GM23338 (cell line): ENCODE results near the gene KCNA4.

Source experiments
- CREB1 ChIP-seq: fragments of 250-450 bp; sonication (Bioruptor Pico); IDR thresholded peaks from 2 replicates; pipeline ENCODE4 v1.5.0; 2020; ENCODE audit warnings: low read depth, mild to moderate bottlenecking, moderate library complexity
- EZH2 ChIP-seq: fragments of 200-600 bp; sonication (generic); IDR thresholded peaks from one replicate; pipeline ENCODE4 v1.8.0; 2017; ENCODE audit warnings: antibody characterized with exemption, mild to moderate bottlenecking, low read depth; ENCODE audit not compliant: unreplicated experiment
- EZH2phosphoT487 ChIP-seq: fragments of 200-600 bp; sonication (generic); IDR thresholded peaks from one replicate; pipeline ENCODE4 v1.8.1; 2018; ENCODE audit warnings: antibody characterized with exemption; ENCODE audit not compliant: unreplicated experiment
- JUNB ChIP-seq: IDR thresholded peaks from one replicate; pipeline ENCODE4 v1.6.1; 2016; ENCODE audit warnings: antibody characterized with exemption; ENCODE audit not compliant: unreplicated experiment
- NANOG ChIP-seq: IDR thresholded peaks from 2 replicates; pipeline ENCODE4 v1.6.1; 2016; ENCODE audit warnings: antibody characterized with exemption, borderline replicate concordance
- POLR2AphosphoS5 ChIP-seq: IDR thresholded peaks from 2 replicates; pipeline ENCODE4 v1.6.1; 2016; ENCODE audit warnings: antibody characterized with exemption, low read depth
- ZNF114 ChIP-seq: fragments of 250-450 bp; sonication (Bioruptor Pico); IDR thresholded peaks from 2 replicates; pipeline ENCODE4 v1.5.0; 2020; ENCODE audit warnings: mild to moderate bottlenecking, moderate library complexity
- ZNF331 ChIP-seq: fragments of 250-450 bp; sonication (Bioruptor Pico); IDR thresholded peaks from 2 replicates; pipeline ENCODE4 v1.5.0; 2020; ENCODE audit warnings: low read depth, mild to moderate bottlenecking, moderate library complexity
- TF ChIP-seq, protein P1 (sequence below), 2 experiments: fragments of 200-600 bp in 1 of 2; sonication (generic) in 1 of 2; conservative IDR thresholded peaks; 2 replicates each; pipeline versions ENCODE4 v1.5.1 to v1.6.1; 2016 to 2017; ENCODE audit warnings: antibody characterized with exemption in 2 of 2, low read depth in 2 of 2, mild to moderate bottlenecking in 2 of 2, moderate library complexity in 1 of 2
- TF ChIP-seq, protein P2 (sequence below): IDR thresholded peaks from one replicate; pipeline ENCODE4 v1.6.1; 2018; ENCODE audit warnings: antibody characterized with exemption; ENCODE audit not compliant: unreplicated experiment
- TF ChIP-seq, protein P3 (sequence below): IDR thresholded peaks from 2 replicates; pipeline ENCODE4 v1.6.1; 2016; ENCODE audit warnings: antibody characterized with exemption

DNA sequence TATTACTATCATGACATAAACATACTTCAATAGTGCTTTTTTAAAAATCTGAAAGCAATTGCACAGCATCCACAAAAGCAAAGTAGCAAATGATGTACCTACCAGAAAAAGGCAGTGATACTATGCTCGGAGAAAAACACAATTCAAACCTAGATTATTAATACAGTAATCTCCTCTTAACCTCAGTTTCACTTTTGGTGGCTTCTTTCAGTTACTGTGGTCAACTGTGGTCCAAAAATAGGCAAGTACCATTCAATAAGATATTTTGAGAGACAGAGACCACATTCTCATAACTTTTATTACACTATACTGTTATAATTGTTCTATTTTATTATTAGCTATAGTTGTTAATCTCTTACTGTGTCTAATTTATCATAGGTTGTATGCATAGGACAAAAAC is 20.8 kb downstream of the KCNA4 start:
- TF ChIP-seq, protein P1, sequence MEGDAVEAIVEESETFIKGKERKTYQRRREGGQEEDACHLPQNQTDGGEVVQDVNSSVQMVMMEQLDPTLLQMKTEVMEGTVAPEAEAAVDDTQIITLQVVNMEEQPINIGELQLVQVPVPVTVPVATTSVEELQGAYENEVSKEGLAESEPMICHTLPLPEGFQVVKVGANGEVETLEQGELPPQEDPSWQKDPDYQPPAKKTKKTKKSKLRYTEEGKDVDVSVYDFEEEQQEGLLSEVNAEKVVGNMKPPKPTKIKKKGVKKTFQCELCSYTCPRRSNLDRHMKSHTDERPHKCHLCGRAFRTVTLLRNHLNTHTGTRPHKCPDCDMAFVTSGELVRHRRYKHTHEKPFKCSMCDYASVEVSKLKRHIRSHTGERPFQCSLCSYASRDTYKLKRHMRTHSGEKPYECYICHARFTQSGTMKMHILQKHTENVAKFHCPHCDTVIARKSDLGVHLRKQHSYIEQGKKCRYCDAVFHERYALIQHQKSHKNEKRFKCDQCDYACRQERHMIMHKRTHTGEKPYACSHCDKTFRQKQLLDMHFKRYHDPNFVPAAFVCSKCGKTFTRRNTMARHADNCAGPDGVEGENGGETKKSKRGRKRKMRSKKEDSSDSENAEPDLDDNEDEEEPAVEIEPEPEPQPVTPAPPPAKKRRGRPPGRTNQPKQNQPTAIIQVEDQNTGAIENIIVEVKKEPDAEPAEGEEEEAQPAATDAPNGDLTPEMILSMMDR (conservative IDR thresholded peaks at IDR 0.05; ENCODE audit: low read depth in 2 of 2) = no peak
- TF ChIP-seq CREB1 (CRISPR knock-in tag) (no peak), EZH2phosphoT487 (no peak), POLR2AphosphoS5 (no peak), EZH2 (no peak), ZNF331 (no peak), NANOG (no peak), JUNB (no peak), ZNF114 (CRISPR knock-in tag) (no peak)
- TF ChIP-seq, protein P2, sequence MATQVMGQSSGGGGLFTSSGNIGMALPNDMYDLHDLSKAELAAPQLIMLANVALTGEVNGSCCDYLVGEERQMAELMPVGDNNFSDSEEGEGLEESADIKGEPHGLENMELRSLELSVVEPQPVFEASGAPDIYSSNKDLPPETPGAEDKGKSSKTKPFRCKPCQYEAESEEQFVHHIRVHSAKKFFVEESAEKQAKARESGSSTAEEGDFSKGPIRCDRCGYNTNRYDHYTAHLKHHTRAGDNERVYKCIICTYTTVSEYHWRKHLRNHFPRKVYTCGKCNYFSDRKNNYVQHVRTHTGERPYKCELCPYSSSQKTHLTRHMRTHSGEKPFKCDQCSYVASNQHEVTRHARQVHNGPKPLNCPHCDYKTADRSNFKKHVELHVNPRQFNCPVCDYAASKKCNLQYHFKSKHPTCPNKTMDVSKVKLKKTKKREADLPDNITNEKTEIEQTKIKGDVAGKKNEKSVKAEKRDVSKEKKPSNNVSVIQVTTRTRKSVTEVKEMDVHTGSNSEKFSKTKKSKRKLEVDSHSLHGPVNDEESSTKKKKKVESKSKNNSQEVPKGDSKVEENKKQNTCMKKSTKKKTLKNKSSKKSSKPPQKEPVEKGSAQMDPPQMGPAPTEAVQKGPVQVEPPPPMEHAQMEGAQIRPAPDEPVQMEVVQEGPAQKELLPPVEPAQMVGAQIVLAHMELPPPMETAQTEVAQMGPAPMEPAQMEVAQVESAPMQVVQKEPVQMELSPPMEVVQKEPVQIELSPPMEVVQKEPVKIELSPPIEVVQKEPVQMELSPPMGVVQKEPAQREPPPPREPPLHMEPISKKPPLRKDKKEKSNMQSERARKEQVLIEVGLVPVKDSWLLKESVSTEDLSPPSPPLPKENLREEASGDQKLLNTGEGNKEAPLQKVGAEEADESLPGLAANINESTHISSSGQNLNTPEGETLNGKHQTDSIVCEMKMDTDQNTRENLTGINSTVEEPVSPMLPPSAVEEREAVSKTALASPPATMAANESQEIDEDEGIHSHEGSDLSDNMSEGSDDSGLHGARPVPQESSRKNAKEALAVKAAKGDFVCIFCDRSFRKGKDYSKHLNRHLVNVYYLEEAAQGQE = no peak
- TF ChIP-seq, protein P3, sequence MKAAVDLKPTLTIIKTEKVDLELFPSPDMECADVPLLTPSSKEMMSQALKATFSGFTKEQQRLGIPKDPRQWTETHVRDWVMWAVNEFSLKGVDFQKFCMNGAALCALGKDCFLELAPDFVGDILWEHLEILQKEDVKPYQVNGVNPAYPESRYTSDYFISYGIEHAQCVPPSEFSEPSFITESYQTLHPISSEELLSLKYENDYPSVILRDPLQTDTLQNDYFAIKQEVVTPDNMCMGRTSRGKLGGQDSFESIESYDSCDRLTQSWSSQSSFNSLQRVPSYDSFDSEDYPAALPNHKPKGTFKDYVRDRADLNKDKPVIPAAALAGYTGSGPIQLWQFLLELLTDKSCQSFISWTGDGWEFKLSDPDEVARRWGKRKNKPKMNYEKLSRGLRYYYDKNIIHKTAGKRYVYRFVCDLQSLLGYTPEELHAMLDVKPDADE = no peak
